WTC11 (cell line): ENCODE data around the gene TTLL11. TPM values are rescaled to one million over a fixed set of nuclear protein-coding genes. Genes with fewer than 3 reads are reported as not detected.

ENCODE experiments used
- ATAC-seq: fragments of 200-7000 bp; cut with Tn5 transposase; 2 replicates; pipeline ENCODE4 v1.10.0; 2021; ENCODE audit warnings: mild to moderate bottlenecking, moderate library complexity
- CTCF ChIA-PET: fragments of 300-600 bp; sonication (Branson Sonifier 250); formaldehyde crosslinking; loops from one replicate; lab custom pipeline; 2021; ENCODE audit warnings: antibody characterized with exemption; lab: Charles Lee
- POLR2A ChIA-PET: fragments of 350-600 bp; sonication (Branson Sonifier 250); formaldehyde crosslinking; loops from one replicate; lab custom pipeline; 2021; ENCODE audit warnings: antibody characterized with exemption; lab: Charles Lee
- DNase-seq: peaks from one replicate; pipeline ENCODE4 v3.0.0; 2021; ENCODE audit warnings: low spot score
- H3K27ac Mint-ChIP-seq: 2 replicates; pipeline ENCODE4 v1.8.0; 2021; ENCODE audit warnings: mixed read lengths
- H3K27me3 Mint-ChIP-seq: 2 replicates; pipeline ENCODE4 v1.8.0; 2021; ENCODE audit warnings: low read depth, mild to moderate bottlenecking, moderate library complexity, mixed read lengths
- H3K36me3 Mint-ChIP-seq: 2 replicates; pipeline ENCODE4 v1.8.0; 2021; ENCODE audit warnings: mixed read lengths
- H3K4me1 Mint-ChIP-seq: 2 replicates; pipeline ENCODE4 v1.8.0; 2022; ENCODE audit warnings: mixed read lengths
- H3K4me3 Mint-ChIP-seq: 2 replicates; pipeline ENCODE4 v1.8.0; 2021; ENCODE audit warnings: mild to moderate bottlenecking, moderate library complexity, mixed read lengths
- H3K9me3 Mint-ChIP-seq: 2 replicates; pipeline ENCODE4 v1.8.0; 2021; ENCODE audit warnings: mixed read lengths
- ARID4B ChIP-seq: sonication (generic); formaldehyde crosslinking; IDR thresholded peaks from 2 replicates; pipeline ENCODE4 v1.8.0; 2023; ENCODE audit warnings: missing genetic modification reagents, mild to moderate bottlenecking, borderline replicate concordance
- ATF2 ChIP-seq: sonication (generic); formaldehyde crosslinking; IDR thresholded peaks from 2 replicates; pipeline ENCODE4 v1.8.1; 2022; ENCODE audit warnings: low read depth, missing genetic modification reagents, borderline replicate concordance
- CBFB ChIP-seq: sonication (generic); formaldehyde crosslinking; IDR thresholded peaks from 2 replicates; pipeline ENCODE4 v1.8.1; 2022; ENCODE audit warnings: mild to moderate bottlenecking, low read depth, missing genetic modification reagents
- CDX4 ChIP-seq: fragments of 250-450 bp; sonication (Bioruptor Pico); IDR thresholded peaks from 2 replicates; pipeline ENCODE4 v1.9.0; 2021; ENCODE audit warnings: moderate library complexity, mild to moderate bottlenecking, inconsistent platforms, borderline replicate concordance
- EMX1 ChIP-seq: fragments of 250-450 bp; sonication (Bioruptor Pico); IDR thresholded peaks from 2 replicates; pipeline ENCODE4 v1.8.0; 2021; ENCODE audit warnings: mild to moderate bottlenecking
- FOXK1 ChIP-seq: sonication (generic); formaldehyde crosslinking; IDR thresholded peaks from 2 replicates; pipeline ENCODE4 v1.8.0; 2022; ENCODE audit warnings: mild to moderate bottlenecking, moderate library complexity, missing genetic modification reagents
- GABPB1 ChIP-seq: sonication (generic); formaldehyde crosslinking; IDR thresholded peaks from 2 replicates; pipeline ENCODE4 v1.8.1; 2023; ENCODE audit warnings: mild to moderate bottlenecking, missing genetic modification reagents
- IRF2 ChIP-seq: sonication (generic); formaldehyde crosslinking; IDR thresholded peaks from 2 replicates; pipeline ENCODE4 v1.8.0; 2022; ENCODE audit warnings: low read depth, missing genetic modification reagents, borderline replicate concordance
- KAT7 ChIP-seq: sonication (generic); formaldehyde crosslinking; IDR thresholded peaks from 2 replicates; pipeline ENCODE4 v1.8.1; 2023; ENCODE audit warnings: missing genetic modification reagents, mild to moderate bottlenecking, borderline replicate concordance
- MYBL2 ChIP-seq: sonication (generic); formaldehyde crosslinking; IDR thresholded peaks from 2 replicates; pipeline ENCODE4 v1.8.1; 2023; ENCODE audit warnings: mild to moderate bottlenecking, moderate library complexity, missing genetic modification reagents
- NFYB ChIP-seq: sonication (generic); formaldehyde crosslinking; conservative IDR thresholded peaks from 2 replicates; pipeline ENCODE4 v1.8.0; 2022; ENCODE audit warnings: low read depth, missing genetic modification reagents
- NR1H2 ChIP-seq: sonication (generic); formaldehyde crosslinking; IDR thresholded peaks from 2 replicates; pipeline ENCODE4 v1.9.0; 2021; ENCODE audit warnings: mild to moderate bottlenecking, moderate library complexity, missing genetic modification reagents
- SP1 ChIP-seq: sonication (generic); formaldehyde crosslinking; conservative IDR thresholded peaks from 2 replicates; pipeline ENCODE4 v1.8.1; 2022; ENCODE audit warnings: missing genetic modification reagents
- ZMAT4 ChIP-seq: fragments of 250-450 bp; sonication (Bioruptor Pico); IDR thresholded peaks from 2 replicates; pipeline ENCODE4 v1.9.0; 2021; ENCODE audit warnings: mild to moderate bottlenecking
- ZNF138 ChIP-seq: sonication (generic); formaldehyde crosslinking; conservative IDR thresholded peaks from 2 replicates; pipeline ENCODE4 v1.8.1; 2022; ENCODE audit warnings: mild to moderate bottlenecking, moderate library complexity, missing genetic modification reagents
- ZNF396 ChIP-seq: fragments of 250-450 bp; sonication (Bioruptor Pico); IDR thresholded peaks from 2 replicates; pipeline ENCODE4 v1.8.0; 2021; ENCODE audit warnings: mild to moderate bottlenecking, moderate library complexity, borderline replicate concordance
- ZNF416 ChIP-seq: fragments of 250-450 bp; sonication (Bioruptor Pico); IDR thresholded peaks from 2 replicates; pipeline ENCODE4 v1.9.0; 2021; ENCODE audit warnings: mild to moderate bottlenecking, inconsistent platforms
- ZNF512 ChIP-seq: sonication (generic); formaldehyde crosslinking; IDR thresholded peaks from 2 replicates; pipeline ENCODE4 v1.8.1; 2022; ENCODE audit warnings: missing genetic modification reagents, borderline replicate concordance
- total RNA-seq: library from RNA; stranded (reverse); gene quantifications from 3 replicates; pipeline ENCODE4 v1.2.3, GENCODE V29; 2021
- TF ChIP-seq, protein P1 (sequence below): sonication (generic); formaldehyde crosslinking; conservative IDR thresholded peaks from 2 replicates; pipeline ENCODE4 v1.8.1; 2022; ENCODE audit warnings: mild to moderate bottlenecking, missing genetic modification reagents
- TF ChIP-seq, protein P2 (sequence below): sonication (generic); formaldehyde crosslinking; IDR thresholded peaks from 2 replicates; pipeline ENCODE4 v1.8.1; 2022; ENCODE audit warnings: mild to moderate bottlenecking, moderate library complexity, missing genetic modification reagents
- TF ChIP-seq, protein P3 (sequence below): sonication (generic); formaldehyde crosslinking; IDR thresholded peaks from 2 replicates; pipeline ENCODE4 v1.8.0; 2022; ENCODE audit warnings: mild to moderate bottlenecking, missing genetic modification reagents
- TF ChIP-seq, protein P4 (sequence below): sonication (generic); formaldehyde crosslinking; IDR thresholded peaks from 2 replicates; pipeline ENCODE4 v1.8.1; 2023; ENCODE audit warnings: mild to moderate bottlenecking, missing genetic modification reagents, borderline replicate concordance

Gene TTLL11
- total RNA-seq, 1 experiment from 2014 or later = 1.1 TPM

GRCh38 chr9:122031776-122032175 lies 61.3 kb downstream of the TTLL11 start (continued):
- TF ChIP-seq, protein P1, sequence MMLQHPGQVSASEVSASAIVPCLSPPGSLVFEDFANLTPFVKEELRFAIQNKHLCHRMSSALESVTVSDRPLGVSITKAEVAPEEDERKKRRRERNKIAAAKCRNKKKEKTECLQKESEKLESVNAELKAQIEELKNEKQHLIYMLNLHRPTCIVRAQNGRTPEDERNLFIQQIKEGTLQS (CRISPR knock-in tag) = no peak
- TF ChIP-seq FOXK1 (CRISPR knock-in tag) = no peak
- no peak for TF ChIP-seq ZNF396
- no peak for TF ChIP-seq ATF2 (CRISPR knock-in tag)
- TF ChIP-seq CBFB (CRISPR knock-in tag) = no peak
- TF ChIP-seq ZNF138 = no peak
- TF ChIP-seq, protein P2, sequence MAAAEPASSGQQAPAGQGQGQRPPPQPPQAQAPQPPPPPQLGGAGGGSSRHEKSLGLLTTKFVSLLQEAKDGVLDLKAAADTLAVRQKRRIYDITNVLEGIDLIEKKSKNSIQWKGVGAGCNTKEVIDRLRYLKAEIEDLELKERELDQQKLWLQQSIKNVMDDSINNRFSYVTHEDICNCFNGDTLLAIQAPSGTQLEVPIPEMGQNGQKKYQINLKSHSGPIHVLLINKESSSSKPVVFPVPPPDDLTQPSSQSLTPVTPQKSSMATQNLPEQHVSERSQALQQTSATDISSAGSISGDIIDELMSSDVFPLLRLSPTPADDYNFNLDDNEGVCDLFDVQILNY (CRISPR knock-in tag) = no peak
- TF ChIP-seq CDX4 (CRISPR knock-in tag) = no peak
- TF ChIP-seq MYBL2 = no peak
- TF ChIP-seq NR1H2 = no peak
- no peak for TF ChIP-seq GABPB1 (CRISPR knock-in tag)
- no peak for TF ChIP-seq ZNF512

- H3K36me3 Mint-ChIP-seq = no peaks in the 10 kb centered on the region
- H3K4me3 Mint-ChIP-seq = no peak overlapping the region
- H3K4me1 Mint-ChIP-seq = peaks cover 22% of the 10 kb centered on the region
- ChIA-PET POLR2A (no interaction called here), CTCF (interaction anchor here (0.8 kb wide), 1 partner anchor 344 kb away, joined by 3 read pairs; no protein-coding TSS in a partner anchor)
- H3K27ac Mint-ChIP-seq = no peak overlapping the region
- no peak for DNase-seq
- no peaks in the 10 kb centered on the region for H3K9me3 Mint-ChIP-seq
- peaks cover 7% of the 10 kb centered on the region; the same call in 1 of the 2 replicates for H3K27me3 Mint-ChIP-seq
- ATAC-seq = no peak
- TF ChIP-seq ARID4B (CRISPR knock-in tag) (no peak), ZMAT4 (CRISPR knock-in tag) (no peak), SP1 (CRISPR knock-in tag) (no peak), KAT7 (no peak), IRF2 (CRISPR knock-in tag) (no peak), EMX1 (CRISPR knock-in tag) (no peak), ZNF416 (CRISPR knock-in tag) (no peak), NFYB (CRISPR knock-in tag) (no peak)
- TF ChIP-seq, protein P3, sequence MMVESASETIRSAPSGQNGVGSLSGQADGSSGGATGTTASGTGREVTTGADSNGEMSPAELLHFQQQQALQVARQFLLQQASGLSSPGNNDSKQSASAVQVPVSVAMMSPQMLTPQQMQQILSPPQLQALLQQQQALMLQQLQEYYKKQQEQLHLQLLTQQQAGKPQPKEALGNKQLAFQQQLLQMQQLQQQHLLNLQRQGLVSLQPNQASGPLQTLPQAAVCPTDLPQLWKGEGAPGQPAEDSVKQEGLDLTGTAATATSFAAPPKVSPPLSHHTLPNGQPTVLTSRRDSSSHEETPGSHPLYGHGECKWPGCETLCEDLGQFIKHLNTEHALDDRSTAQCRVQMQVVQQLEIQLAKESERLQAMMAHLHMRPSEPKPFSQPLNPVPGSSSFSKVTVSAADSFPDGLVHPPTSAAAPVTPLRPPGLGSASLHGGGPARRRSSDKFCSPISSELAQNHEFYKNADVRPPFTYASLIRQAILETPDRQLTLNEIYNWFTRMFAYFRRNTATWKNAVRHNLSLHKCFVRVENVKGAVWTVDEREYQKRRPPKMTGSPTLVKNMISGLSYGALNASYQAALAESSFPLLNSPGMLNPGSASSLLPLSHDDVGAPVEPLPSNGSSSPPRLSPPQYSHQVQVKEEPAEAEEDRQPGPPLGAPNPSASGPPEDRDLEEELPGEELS (CRISPR knock-in tag) = no peak
- TF ChIP-seq, protein P4, sequence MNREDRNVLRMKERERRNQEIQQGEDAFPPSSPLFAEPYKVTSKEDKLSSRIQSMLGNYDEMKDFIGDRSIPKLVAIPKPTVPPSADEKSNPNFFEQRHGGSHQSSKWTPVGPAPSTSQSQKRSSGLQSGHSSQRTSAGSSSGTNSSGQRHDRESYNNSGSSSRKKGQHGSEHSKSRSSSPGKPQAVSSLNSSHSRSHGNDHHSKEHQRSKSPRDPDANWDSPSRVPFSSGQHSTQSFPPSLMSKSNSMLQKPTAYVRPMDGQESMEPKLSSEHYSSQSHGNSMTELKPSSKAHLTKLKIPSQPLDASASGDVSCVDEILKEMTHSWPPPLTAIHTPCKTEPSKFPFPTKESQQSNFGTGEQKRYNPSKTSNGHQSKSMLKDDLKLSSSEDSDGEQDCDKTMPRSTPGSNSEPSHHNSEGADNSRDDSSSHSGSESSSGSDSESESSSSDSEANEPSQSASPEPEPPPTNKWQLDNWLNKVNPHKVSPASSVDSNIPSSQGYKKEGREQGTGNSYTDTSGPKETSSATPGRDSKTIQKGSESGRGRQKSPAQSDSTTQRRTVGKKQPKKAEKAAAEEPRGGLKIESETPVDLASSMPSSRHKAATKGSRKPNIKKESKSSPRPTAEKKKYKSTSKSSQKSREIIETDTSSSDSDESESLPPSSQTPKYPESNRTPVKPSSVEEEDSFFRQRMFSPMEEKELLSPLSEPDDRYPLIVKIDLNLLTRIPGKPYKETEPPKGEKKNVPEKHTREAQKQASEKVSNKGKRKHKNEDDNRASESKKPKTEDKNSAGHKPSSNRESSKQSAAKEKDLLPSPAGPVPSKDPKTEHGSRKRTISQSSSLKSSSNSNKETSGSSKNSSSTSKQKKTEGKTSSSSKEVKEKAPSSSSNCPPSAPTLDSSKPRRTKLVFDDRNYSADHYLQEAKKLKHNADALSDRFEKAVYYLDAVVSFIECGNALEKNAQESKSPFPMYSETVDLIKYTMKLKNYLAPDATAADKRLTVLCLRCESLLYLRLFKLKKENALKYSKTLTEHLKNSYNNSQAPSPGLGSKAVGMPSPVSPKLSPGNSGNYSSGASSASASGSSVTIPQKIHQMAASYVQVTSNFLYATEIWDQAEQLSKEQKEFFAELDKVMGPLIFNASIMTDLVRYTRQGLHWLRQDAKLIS = no peak
Measured at GRCh38 chr9:122031157-122031556, 62.0 kb downstream of the TTLL11 start.
